ENCODE data around the gene PWWP2A.
"Not testable (repeated sequence)": the region's sequence is repeated elsewhere in the genome, so short reads cannot be mapped to it uniquely, and the experiment has no call there.

PWWP2A gene

GRCh38 chr5:160151017-160151416 is 31.8 kb upstream of the PWWP2A start:
- Histone ChIP-seq H3F3A (ENCODE audit: insufficient read depth, low read length) (no peaks in the 10 kb centered on the region), H3K9me2 (ENCODE audit: low read depth, low read length) (no peaks in the 10 kb centered on the region), H3K36me3 (ENCODE audit: insufficient read depth, low read length) (no peaks in the 10 kb centered on the region; the same call in 1 of the 2 replicates), H3K9ac (ENCODE audit: low read length) (no peak overlapping the region), H3K27ac (ENCODE audit: low read depth, low read length, poor library complexity, severe bottlenecking) (no peak overlapping the region), H3K9me3 (ENCODE audit: low read length) (no peaks in the 10 kb centered on the region), H3K4me3 (ENCODE audit: low read depth, low read length, poor library complexity, severe bottlenecking) (no peak overlapping the region), H2AFZ (ENCODE audit: low read length) (no peak overlapping the region), H3K79me2 (ENCODE audit: insufficient read depth, low read length) (no peaks in the 10 kb centered on the region), H3K4me2 (ENCODE audit: low read length) (no peak overlapping the region), H3K4me1 (ENCODE audit: insufficient read depth, low read length, severe bottlenecking) (no peaks in the 10 kb centered on the region), H3K27me3 (ENCODE audit: insufficient read depth, low read length) (no peaks in the 10 kb centered on the region; the same call in 1 of the 2 replicates), H4K20me1 (ENCODE audit: insufficient read depth, low read length) (no peaks in the 10 kb centered on the region)
- no peak for TF ChIP-seq EZH2 (IDR thresholded peaks at IDR 0.05; ENCODE audit: borderline replicate concordance, low read length)
- no peak for TF ChIP-seq CTCF (IDR thresholded peaks at IDR 0.05; ENCODE audit: low read length)

GRCh38 chr5:160150381-160150780 is 31.1 kb upstream of the PWWP2A start:
- H3F3A ChIP-seq (ENCODE audit: insufficient read depth, low read length) = no peaks in the 10 kb centered on the region
- H3K9me2 ChIP-seq (ENCODE audit: low read depth, low read length) = no peaks in the 10 kb centered on the region
- no peak overlapping the region for H2AFZ ChIP-seq (ENCODE audit: low read length)
- no peaks in the 10 kb centered on the region for H3K4me1 ChIP-seq (ENCODE audit: insufficient read depth, low read length, severe bottlenecking)
- H3K27ac ChIP-seq (ENCODE audit: low read depth, low read length, poor library complexity, severe bottlenecking) = no peak overlapping the region
- no peaks in the 10 kb centered on the region for H3K9me3 ChIP-seq (ENCODE audit: low read length)
- H3K79me2 ChIP-seq (ENCODE audit: insufficient read depth, low read length) = no peaks in the 10 kb centered on the region
- H3K4me3 ChIP-seq (ENCODE audit: low read depth, low read length, poor library complexity, severe bottlenecking) = no peak overlapping the region
- no peak overlapping the region for H3K4me2 ChIP-seq (ENCODE audit: low read length)
- no peak overlapping the region for H3K9ac ChIP-seq (ENCODE audit: low read length)
- TF ChIP-seq EZH2 (IDR thresholded peaks at IDR 0.05; ENCODE audit: borderline replicate concordance, low read length) = no peak
- no peak for TF ChIP-seq CTCF (IDR thresholded peaks at IDR 0.05; ENCODE audit: low read length)
- H3K36me3 ChIP-seq (ENCODE audit: insufficient read depth, low read length) = no peaks in the 10 kb centered on the region; the same call in 1 of the 2 replicates
- no peaks in the 10 kb centered on the region for H4K20me1 ChIP-seq (ENCODE audit: insufficient read depth, low read length)
- H3K27me3 ChIP-seq (ENCODE audit: insufficient read depth, low read length) = no peaks in the 10 kb centered on the region; the same call in 1 of the 2 replicates

- H3K4me1 ChIP-seq (ENCODE audit: insufficient read depth, low read length, severe bottlenecking); H3K4me2 ChIP-seq (ENCODE audit: low read length); H3K9me3 ChIP-seq (ENCODE audit: low read length); H3K9me2 ChIP-seq (ENCODE audit: low read depth, low read length); H3K27me3 ChIP-seq (ENCODE audit: insufficient read depth, low read length); H3K27ac ChIP-seq (ENCODE audit: low read depth, low read length, poor library complexity, severe bottlenecking); H3K4me3 ChIP-seq (ENCODE audit: low read depth, low read length, poor library complexity, severe bottlenecking); H3K36me3 ChIP-seq (ENCODE audit: insufficient read depth, low read length); H4K20me1 ChIP-seq (ENCODE audit: insufficient read depth, low read length); H3K79me2 ChIP-seq (ENCODE audit: insufficient read depth, low read length); H3F3A ChIP-seq (ENCODE audit: insufficient read depth, low read length); H2AFZ ChIP-seq (ENCODE audit: low read length); H3K9ac ChIP-seq (ENCODE audit: low read length): not testable (repeated sequence)
Measured at GRCh38 chr5:160144436-160144835, 25.2 kb upstream of the PWWP2A start.

- Histone ChIP-seq H3K9ac (ENCODE audit: low read length) (no peak overlapping the region), H3K4me2 (ENCODE audit: low read length) (no peak overlapping the region), H2AFZ (ENCODE audit: low read length) (no peak overlapping the region)
Measured at GRCh38 chr5:160134332-160134731, 15.1 kb upstream of the PWWP2A start.

More at GRCh38 chr5:160134332-160134731, 15.1 kb upstream of the PWWP2A start:
- TF ChIP-seq CTCF (IDR thresholded peaks at IDR 0.05; ENCODE audit: low read length) = no peak
- TF ChIP-seq EZH2 (IDR thresholded peaks at IDR 0.05; ENCODE audit: borderline replicate concordance, low read length) = no peak
- H3K9me3 ChIP-seq (ENCODE audit: low read length) = no peaks in the 10 kb centered on the region
- H3K79me2 ChIP-seq (ENCODE audit: insufficient read depth, low read length) = no peaks in the 10 kb centered on the region
- H3K36me3 ChIP-seq (ENCODE audit: insufficient read depth, low read length) = no peaks in the 10 kb centered on the region
- no peaks in the 10 kb centered on the region for H4K20me1 ChIP-seq (ENCODE audit: insufficient read depth, low read length)
- no peaks in the 10 kb centered on the region for H3K27me3 ChIP-seq (ENCODE audit: insufficient read depth, low read length)
- H3K4me1 ChIP-seq (ENCODE audit: insufficient read depth, low read length, severe bottlenecking) = no peaks in the 10 kb centered on the region
- no peak overlapping the region for H3K27ac ChIP-seq (ENCODE audit: low read depth, low read length, poor library complexity, severe bottlenecking)
- H3F3A ChIP-seq (ENCODE audit: insufficient read depth, low read length) = no peaks in the 10 kb centered on the region
- no peaks in the 10 kb centered on the region for H3K9me2 ChIP-seq (ENCODE audit: low read depth, low read length)
- H3K4me3 ChIP-seq (ENCODE audit: low read depth, low read length, poor library complexity, severe bottlenecking) = no peak overlapping the region
